GM19023 (cell line): Measurements from ENCODE around the gene ARVCF.
"Not testable (repeated sequence)": the region's sequence is repeated elsewhere in the genome, so short reads cannot be mapped to it uniquely, and the experiment has no call there.

ENCODE experiments used
- ATAC-seq: cut with Tn5 transposase; IDR thresholded peaks from one replicate; pipeline ENCODE4 v1.9.1; 2021; ENCODE audit warnings: mild to moderate bottlenecking, moderate library complexity; ENCODE audit not compliant: unreplicated experiment

The ARVCF gene

GRCh38 chr22:19940536-19941364 lies 75.9 kb downstream of the ARVCF start:
- no peak for ATAC-seq

DNA sequence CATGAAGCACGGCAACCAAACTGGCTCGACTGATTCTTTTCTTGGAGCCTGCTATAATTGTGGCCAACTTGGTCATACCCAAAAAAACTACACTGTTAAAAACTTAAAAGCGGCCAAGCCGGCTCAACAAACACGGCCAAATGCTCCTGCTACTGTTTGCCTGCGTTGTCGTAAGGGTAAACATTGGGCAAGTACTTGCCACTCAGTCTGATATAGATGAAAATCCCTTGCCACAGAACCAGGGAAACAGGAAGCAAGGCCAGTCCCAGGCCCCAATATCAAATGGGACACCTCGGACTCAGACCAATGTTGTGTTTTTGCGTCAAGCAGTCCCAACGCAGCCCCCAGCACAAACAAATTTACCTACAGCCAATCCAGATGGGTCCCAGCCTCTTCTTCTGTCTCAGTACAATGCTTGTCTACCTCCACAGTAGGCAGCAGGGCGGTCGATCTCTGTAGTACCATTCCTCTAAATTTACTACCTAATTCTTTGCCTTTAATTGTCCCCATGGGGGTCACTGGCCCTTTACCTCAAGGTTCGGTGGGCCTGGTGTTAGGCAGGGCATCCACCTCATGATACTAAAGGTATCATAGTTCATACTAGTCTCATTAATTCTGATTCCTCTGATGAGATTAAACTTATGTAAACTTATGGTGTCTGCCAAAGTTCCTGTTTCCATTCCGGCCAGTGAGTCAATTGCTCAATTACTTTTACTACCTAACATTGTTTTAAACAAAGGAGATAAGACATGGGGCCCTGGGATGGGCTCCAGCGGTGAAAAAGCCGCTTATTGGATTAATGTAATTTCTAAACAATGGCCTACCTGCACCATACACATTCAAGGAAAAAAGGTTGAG lies 78.8 kb downstream of the ARVCF start:
- ATAC-seq = no peak

DNA sequence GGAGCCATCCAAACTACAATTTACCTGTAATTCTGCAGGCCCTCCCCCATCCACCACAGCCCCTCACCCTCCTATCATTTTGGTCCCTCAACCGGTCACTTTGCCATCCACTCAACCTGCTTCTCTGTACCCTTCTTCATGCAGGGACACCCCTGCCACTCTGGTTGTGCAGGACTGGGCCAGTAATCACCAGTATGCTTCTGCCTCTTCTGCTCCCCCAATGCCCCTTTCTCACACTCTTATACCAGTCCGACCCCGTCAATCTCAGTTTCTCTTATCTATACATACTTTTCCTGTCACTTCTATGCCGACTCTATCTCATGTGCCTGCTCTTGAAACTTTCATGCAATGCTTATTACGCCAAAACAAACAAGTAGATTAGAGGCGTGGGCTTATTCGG lies 80.1 kb downstream of the ARVCF start:
- no peak for ATAC-seq

GRCh38 chr22:19935123-19935718 lies 81.4 kb downstream of the ARVCF start:
- ATAC-seq = not testable (repeated sequence)

- no peak for ATAC-seq
Observed at GRCh38 chr22:19933341-19934241, 83.0 kb downstream of the ARVCF start.

GRCh38 chr22:19932367-19933206 lies 84.0 kb downstream of the ARVCF start:
- ATAC-seq = no peak

DNA sequence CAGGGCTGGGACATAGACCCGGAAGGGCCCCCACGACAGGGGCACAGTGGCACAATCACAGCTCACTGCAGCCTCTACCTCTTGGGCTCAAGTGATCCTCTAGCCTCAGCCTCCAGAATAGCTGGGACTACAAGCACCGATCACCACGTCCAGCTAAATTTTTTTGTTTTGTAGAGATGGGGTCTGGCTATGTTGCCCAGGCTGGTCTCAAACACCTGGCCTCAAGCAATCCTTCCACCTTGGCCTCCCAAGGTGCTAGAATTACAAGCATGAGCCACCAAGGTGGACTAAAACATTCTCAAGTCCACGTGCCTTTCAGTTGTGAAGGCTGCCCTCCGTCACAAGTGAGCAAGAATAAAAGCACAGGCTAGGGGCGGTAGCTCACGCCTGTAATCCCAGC lies 85.1 kb downstream of the ARVCF start:
- ATAC-seq = no peak

- ATAC-seq = no peak
Observed at GRCh38 chr22:19930551-19931486, 85.8 kb downstream of the ARVCF start.

DNA sequence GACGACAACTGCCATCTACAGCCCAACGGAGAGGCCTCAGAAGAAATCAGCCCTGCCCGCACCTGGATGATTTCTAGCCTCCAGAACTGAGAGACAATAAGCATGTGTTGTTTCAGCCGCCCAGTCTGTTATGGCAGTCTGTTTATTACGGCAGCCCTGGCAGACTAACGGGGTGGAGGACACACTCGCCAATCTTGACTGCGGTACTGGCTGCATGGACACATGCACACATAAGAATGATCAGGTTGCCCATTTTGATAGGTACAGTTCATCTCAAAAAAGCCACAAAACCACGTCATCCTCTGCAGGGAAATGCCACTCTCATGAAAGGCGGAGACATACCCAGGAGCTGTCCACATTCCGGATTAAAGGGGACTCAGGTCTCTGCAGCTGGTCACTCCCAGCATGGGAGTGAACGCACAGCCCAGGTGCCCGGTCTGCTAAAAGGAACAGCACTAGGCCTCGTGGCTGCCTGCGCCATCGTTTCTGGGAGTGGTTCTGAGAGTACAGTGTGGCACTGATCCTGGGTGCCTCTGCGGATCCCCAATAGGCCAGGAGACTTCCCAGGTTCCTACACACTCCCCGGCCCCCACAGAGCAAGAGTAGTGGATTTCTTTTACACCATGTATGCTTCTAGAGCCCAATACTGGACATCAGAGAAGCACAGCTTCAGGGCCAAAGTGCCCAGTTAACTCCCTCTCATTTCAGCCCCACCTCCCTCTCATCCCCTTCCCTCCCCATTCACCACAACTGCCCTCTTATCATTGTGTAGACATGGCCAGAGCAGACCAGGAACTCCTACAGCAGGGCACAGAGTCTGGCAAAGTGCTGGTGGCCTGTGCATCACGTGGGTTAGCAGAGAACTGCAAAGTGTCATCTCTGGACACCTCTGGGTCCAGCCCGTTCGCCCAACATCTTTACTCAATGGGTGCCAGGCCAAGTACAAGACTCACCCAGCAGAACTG lies 86.8 kb downstream of the ARVCF start:
- ATAC-seq = no peak

DNA sequence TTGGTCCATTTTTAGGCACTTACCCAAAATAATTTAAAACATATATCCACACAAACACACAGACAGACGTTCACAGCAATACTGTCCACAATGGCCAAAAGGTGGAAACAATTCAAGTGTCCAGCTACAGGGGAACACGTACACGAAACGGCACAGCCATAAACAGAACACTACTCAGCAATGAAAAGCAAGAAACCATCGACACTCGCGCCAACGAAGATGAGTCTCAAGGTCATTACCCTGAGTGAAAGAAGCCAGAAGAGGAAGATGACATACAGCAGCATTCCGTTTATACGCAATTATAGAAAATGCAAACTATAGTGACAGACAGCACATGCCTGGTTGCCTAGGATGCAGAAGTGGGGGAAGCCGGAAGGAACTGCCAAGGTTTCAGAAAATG lies 88.4 kb downstream of the ARVCF start:
- ATAC-seq = no peak

- ATAC-seq = no peak
Observed at GRCh38 chr22:19927696-19928095, 88.9 kb downstream of the ARVCF start.

GRCh38 chr22:19926028-19926427 lies 90.6 kb downstream of the ARVCF start:
- not testable (repeated sequence) for ATAC-seq

DNA sequence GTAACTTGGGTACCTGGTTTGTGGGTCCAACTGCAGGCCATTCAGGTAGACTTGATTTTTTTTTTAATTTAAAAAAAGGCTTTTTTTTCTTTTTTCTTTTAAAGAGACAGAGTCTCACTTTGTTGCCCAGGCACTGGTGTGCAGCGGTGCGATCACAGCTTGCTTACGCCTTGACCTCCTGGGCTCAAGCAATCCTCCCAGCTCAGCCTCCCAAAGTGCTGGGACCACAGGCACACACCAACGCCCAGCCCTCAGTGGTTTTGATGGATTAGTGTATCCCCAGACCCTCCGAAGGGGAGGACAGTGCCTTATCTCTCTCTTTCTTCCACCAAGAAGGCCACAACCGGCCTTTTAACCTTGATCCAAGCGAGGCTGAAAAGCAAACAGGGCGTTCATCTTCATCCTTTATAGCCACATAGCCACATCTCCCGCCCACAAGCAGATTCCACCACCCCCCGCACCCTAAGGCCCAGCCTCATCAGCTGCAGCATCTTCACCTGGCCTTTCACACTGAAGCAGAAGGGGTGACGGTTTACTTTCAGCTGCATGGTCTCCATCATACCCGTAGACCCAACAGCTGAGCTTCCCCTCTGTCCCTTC lies 92.6 kb downstream of the ARVCF start:
- ATAC-seq = no peak

GRCh38 chr22:19921544-19922081 lies 95.0 kb downstream of the ARVCF start:
- no peak for ATAC-seq
